A549 (cell line): Measurements from ENCODE around the gene SPIRE1. TPM values are rescaled to one million over a fixed set of nuclear protein-coding genes. Genes with fewer than 3 reads are reported as not detected.

ENCODE experiments used
- ATAC-seq, 2 experiments: fragments of 200-7000 bp in 1 of 2; fragments of >200 bp in 1 of 2; cut with Nextera tagmentation in 1 of 2; cut with Tn5 transposase in 1 of 2; 3 replicates each; pipeline versions ENCODE4 v1.8.0 to v1.9.1; 2018 to 2020; ENCODE audit warnings: mild to moderate bottlenecking in 1 of 2, moderate library complexity in 1 of 2
- CTCF ChIA-PET: fragments of 300-600 bp; sonication (Branson Sonifier 250); formaldehyde crosslinking; extraction: SDS; loops from one replicate; lab custom pipeline; 2021; ENCODE audit warnings: antibody characterized with exemption, inconsistent platforms; lab: Yijun Ruan, JAX
- POLR2A ChIA-PET: fragments of 350-600 bp; formaldehyde crosslinking; extraction: SDS; loops from one replicate; lab custom pipeline; 2021; ENCODE audit warnings: antibody characterized with exemption, inconsistent platforms; lab: Yijun Ruan, JAX
- DNase-seq, 2 experiments: peaks; one replicate each; pipeline versions ENCODE4 v3.0.0 to v3.0.0-alpha.2; 2011 to 2016; ENCODE audit warnings: low read depth in 1 of 2, low spot score in 1 of 2
- FAIRE-seq: peaks from 2 replicates; lab custom pipeline; 2011; peaks lifted over from hg19 to GRCh38; lab: Jason Lieb, UNC
- H3K27ac ChIP-seq, 2 experiments: fragments of >200 bp; sonication (Bioruptor Twin); formaldehyde crosslinking; 3 replicates each; pipeline ENCODE4 v1.5.1; 2016 to 2017
- H3K4me1 ChIP-seq: fragments of >200 bp; sonication (Bioruptor Twin); formaldehyde crosslinking; 3 replicates; pipeline ENCODE4 v1.6.1; 2016
- H3K4me2 ChIP-seq: fragments of >200 bp; sonication (Bioruptor Twin); formaldehyde crosslinking; 3 replicates; pipeline ENCODE4 v1.6.1; 2016
- H3K4me3 ChIP-seq: fragments of >200 bp; sonication (Bioruptor Twin); formaldehyde crosslinking; 3 replicates; pipeline ENCODE4 v1.5.1; 2016
- H3K9me3 ChIP-seq: fragments of >200 bp; sonication (Bioruptor Twin); formaldehyde crosslinking; 3 replicates; pipeline ENCODE4 v1.6.1; 2016
- ATOH8 ChIP-seq: fragments of 250-450 bp; sonication (Bioruptor Pico); IDR thresholded peaks from 2 replicates; pipeline ENCODE4 v1.5.0; 2020; ENCODE audit warnings: low read depth, mild to moderate bottlenecking, moderate library complexity
- BCL3 ChIP-seq: fragments of >200 bp; sonication (Bioruptor Twin); formaldehyde crosslinking; IDR thresholded peaks from 3 replicates; pipeline ENCODE4 v1.6.1; 2016
- CBX8 ChIP-seq: fragments of 200-600 bp; sonication (generic); IDR thresholded peaks from 2 replicates; pipeline ENCODE4 v1.6.1; 2016
- CEBPB ChIP-seq, 2 experiments: fragments of >200 bp in 1 of 2; sonication (Bioruptor Twin) in 1 of 2; formaldehyde crosslinking in 1 of 2; IDR thresholded peaks; 2 replicates each; pipeline ENCODE4 v1.6.1; 2012 to 2016
- E2F6 ChIP-seq: IDR thresholded peaks from 2 replicates; pipeline ENCODE4 v1.6.1; 2012; ENCODE audit warnings: low read depth, borderline replicate concordance
- EHMT2 ChIP-seq: fragments of 200-600 bp; sonication (generic); IDR thresholded peaks from 2 replicates; pipeline ENCODE4 v1.6.1; 2016; ENCODE audit warnings: antibody characterized with exemption, low read depth, mild to moderate bottlenecking, moderate library complexity
- GATA3 ChIP-seq: IDR thresholded peaks from 2 replicates; pipeline ENCODE4 v1.6.1; 2012; ENCODE audit warnings: borderline replicate concordance
- HEYL ChIP-seq: fragments of 250-450 bp; sonication (Bioruptor Pico); IDR thresholded peaks from 2 replicates; pipeline ENCODE4 v1.8.0; 2021; ENCODE audit warnings: mild to moderate bottlenecking, moderate library complexity
- HMGXB4 ChIP-seq: fragments of 250-450 bp; sonication (Bioruptor Pico); IDR thresholded peaks from 2 replicates; pipeline ENCODE4 v1.5.0; 2021; ENCODE audit warnings: mild to moderate bottlenecking, moderate library complexity, borderline replicate concordance
- HOXB13 ChIP-seq: fragments of 250-450 bp; sonication (Bioruptor Pico); IDR thresholded peaks from 2 replicates; pipeline ENCODE4 v1.5.0; 2020; ENCODE audit warnings: low read depth, mild to moderate bottlenecking, moderate library complexity
- HOXB5 ChIP-seq: fragments of 250-450 bp; sonication (Bioruptor Pico); IDR thresholded peaks from 2 replicates; pipeline ENCODE4 v1.5.0; 2020; ENCODE audit warnings: mild to moderate bottlenecking, moderate library complexity
- JUN ChIP-seq, 2 experiments: fragments of >200 bp; sonication (Bioruptor Twin); formaldehyde crosslinking; IDR thresholded peaks; 2 replicates in 1 of 2; 3 replicates in 1 of 2; pipeline ENCODE4 v1.6.1; 2016 to 2017
- JUNB ChIP-seq: fragments of >200 bp; sonication (Bioruptor Twin); formaldehyde crosslinking; IDR thresholded peaks from 2 replicates; pipeline ENCODE4 v1.6.1; 2016
- KDM1A ChIP-seq: fragments of 200-600 bp; sonication (generic); IDR thresholded peaks from 2 replicates; pipeline ENCODE4 v1.6.1; 2016; ENCODE audit warnings: low read depth, mild to moderate bottlenecking
- MAX ChIP-seq: IDR thresholded peaks from 2 replicates; pipeline ENCODE4 v1.6.1; 2012
- MAZ ChIP-seq: fragments of 150-350 bp; IDR thresholded peaks from 2 replicates; pipeline ENCODE4 v1.6.1; 2014; ENCODE audit warnings: antibody characterized with exemption, low read depth, low read length, borderline replicate concordance
- NR3C1 ChIP-seq: fragments of >200 bp; sonication (Bioruptor Twin); formaldehyde crosslinking; IDR thresholded peaks from 3 replicates; pipeline ENCODE4 v1.6.1; 2017
- PBX3 ChIP-seq: IDR thresholded peaks from 2 replicates; pipeline ENCODE4 v1.6.1; 2012
- PHF8 ChIP-seq: fragments of 200-600 bp; sonication (generic); IDR thresholded peaks from 2 replicates; pipeline ENCODE4 v1.6.1; 2016; ENCODE audit warnings: low read depth, mild to moderate bottlenecking, antibody characterized with exemption, moderate library complexity, borderline replicate concordance
- POLR2AphosphoS2 ChIP-seq: conservative IDR thresholded peaks from 2 replicates; pipeline ENCODE4 v1.6.1; 2012; ENCODE audit warnings: low read length, improper control_type of control experiment, inconsistent platforms
- RARB ChIP-seq: fragments of 250-450 bp; sonication (Bioruptor Pico); IDR thresholded peaks from 2 replicates; pipeline ENCODE4 v1.8.0; 2021; ENCODE audit warnings: mild to moderate bottlenecking, moderate library complexity
- RCOR1 ChIP-seq: fragments of 150-350 bp; IDR thresholded peaks from 2 replicates; pipeline ENCODE4 v1.6.1; 2014; ENCODE audit warnings: antibody characterized with exemption, low read length, low read depth
- RNF2 ChIP-seq: fragments of 200-600 bp; sonication (generic); IDR thresholded peaks from 2 replicates; pipeline ENCODE4 v1.6.1; 2016; ENCODE audit warnings: low read depth, mild to moderate bottlenecking, antibody characterized with exemption, moderate library complexity, borderline replicate concordance
- SMC3 ChIP-seq: fragments of >200 bp; sonication (Bioruptor Twin); formaldehyde crosslinking; IDR thresholded peaks from 3 replicates; pipeline ENCODE4 v1.6.1; 2018; ENCODE audit warnings: inconsistent platforms
- SREBF2 ChIP-seq: fragments of 450-650 bp; IDR thresholded peaks from 2 replicates; pipeline ENCODE4 v1.6.1; 2014; ENCODE audit warnings: mild to moderate bottlenecking, moderate library complexity
- TFCP2L1 ChIP-seq: fragments of 250-450 bp; sonication (Bioruptor Pico); IDR thresholded peaks from 2 replicates; pipeline ENCODE4 v1.5.0; 2021; ENCODE audit warnings: mild to moderate bottlenecking
- ZFP36 ChIP-seq: fragments of 450-650 bp; IDR thresholded peaks from 2 replicates; pipeline ENCODE4 v1.6.1; 2014; ENCODE audit warnings: borderline replicate concordance; ENCODE audit not compliant: partially characterized antibody
- ZNF302 ChIP-seq: fragments of 250-450 bp; sonication (Bioruptor Pico); IDR thresholded peaks from 2 replicates; pipeline ENCODE4 v1.9.0; 2021; ENCODE audit warnings: inconsistent platforms, mild to moderate bottlenecking, moderate library complexity
- ZSCAN20 ChIP-seq: fragments of 250-450 bp; sonication (Bioruptor Pico); IDR thresholded peaks from 2 replicates; pipeline ENCODE4 v1.8.0; 2022; ENCODE audit warnings: mild to moderate bottlenecking, moderate library complexity
- WGBS: methylation state at CpG from one replicate; pipeline ENCODE4 v1.1.6; 2017; ENCODE audit errors: missing lambda C conversion rate; 5-methylcytosine and 5-hydroxymethylcytosine counted together
- polyA plus RNA-seq, 4 experiments: library from polyadenylated mRNA; depleted of rRNA in 3 of 4; stranded (reverse); fragments of >200 nt; fragmentation: RNase III in 1 of 4; extraction: RNeasy Plus Mini Kit Qiagen cat#74134 plus additional on column Dnase treatment in 1 of 4; gene quantifications; 2 replicates in 3 of 4; 3 replicates in 1 of 4; pipeline ENCODE4 v1.2.3, GENCODE V29; 2011 to 2017

Gene SPIRE1
- polyA plus RNA-seq, 2 of the 4 experiments (the other 2 are of a cell fraction) = 8.3 to 29.4 TPM

- no peak for TF ChIP-seq SMC3
- TF ChIP-seq RNF2 = no peak
- TF ChIP-seq HOXB13 = no peak
- no peak for TF ChIP-seq HOXB5 (CRISPR knock-in tag)
- no peak for TF ChIP-seq RARB (CRISPR knock-in tag)
- TF ChIP-seq KDM1A = no peak
- no peak for TF ChIP-seq JUN (IDR thresholded peaks at IDR 0.05)
- TF ChIP-seq GATA3 = no peak
- no peak for TF ChIP-seq ZSCAN20 (CRISPR knock-in tag)
- no peak for TF ChIP-seq ATOH8 (CRISPR knock-in tag)
- TF ChIP-seq JUNB = no peak
- no peak for TF ChIP-seq HMGXB4 (CRISPR knock-in tag)
- no peak for TF ChIP-seq SREBF2
- TF ChIP-seq ZNF302 = no peak
- TF ChIP-seq MAX = no peak
- TF ChIP-seq CEBPB (IDR thresholded peaks at IDR 0.05) = no peak
- TF ChIP-seq TFCP2L1 = no peak
- TF ChIP-seq E2F6 = no peak
- no peak for TF ChIP-seq ZFP36
- TF ChIP-seq NR3C1 = no peak
- ChIA-PET POLR2A (interaction anchor here (0.7 kb wide), 1 partner anchor 9 kb away, joined by 3 read pairs; the partner anchor contains the start of gene PSMG2), CTCF (interaction anchor here (1.1 to 1.8 kb wide), 3 partner anchors 33 to 302 kb away, joined by 3 to 11 read pairs (median 3); no protein-coding TSS in a partner anchor)
- WGBS = 45% methylated on average over 2 of the region's 2 CpGs
- FAIRE-seq (no peak), ATAC-seq (no peak), DNase-seq (no peak)
- no peak overlapping the region for H3K27ac ChIP-seq
- peaks cover 8% of the 10 kb centered on the region; the same call in 2 of the 3 replicates for H3K4me1 ChIP-seq
- H3K9me3 ChIP-seq = no peaks in the 10 kb centered on the region
- H3K4me3 ChIP-seq = no peak overlapping the region
- H3K4me2 ChIP-seq = no peak overlapping the region
These were observed 36.1 kb upstream of the SPIRE1 start for GRCh38 chr18:12694032-12694431.

- POLR2A ChIA-PET = no interaction called here
- Histone ChIP-seq H3K4me1 (no peaks in the 10 kb centered on the region), H3K27ac (no peak overlapping the region), H3K4me3 (no peak overlapping the region), H3K9me3 (no peaks in the 10 kb centered on the region), H3K4me2 (no peak overlapping the region)
- DNase-seq (no peak), ATAC-seq (no peak), FAIRE-seq (no peak)
- TF ChIP-seq BCL3 (no peak), JUN (IDR thresholded peaks at IDR 0.05) (no peak), PBX3 (no peak), SMC3 (no peak), HEYL (CRISPR knock-in tag) (no peak), POLR2AphosphoS2 (no peak), CBX8 (no peak), EHMT2 (no peak), TFCP2L1 (no peak), PHF8 (no peak), MAZ (no peak), ATOH8 (CRISPR knock-in tag) (no peak), ZFP36 (no peak), SREBF2 (no peak), HOXB5 (CRISPR knock-in tag) (no peak), RCOR1 (no peak), HOXB13 (no peak)
- WGBS = 88% methylated on average over 9 of the region's 9 CpGs
- CTCF ChIA-PET = no interaction called here
These were observed 34.3 kb upstream of the SPIRE1 start for GRCh38 chr18:12692206-12692605.
